ENCODE measurements around the gene WDPCP. TPM values are rescaled to one million over a fixed set of nuclear protein-coding genes. Genes with fewer than 3 reads are reported as not detected.

WDPCP gene
- total RNA-seq, 4 donors from 2014 or later, result 7.2 to 47.3 (median 13.0) TPM

DNA sequence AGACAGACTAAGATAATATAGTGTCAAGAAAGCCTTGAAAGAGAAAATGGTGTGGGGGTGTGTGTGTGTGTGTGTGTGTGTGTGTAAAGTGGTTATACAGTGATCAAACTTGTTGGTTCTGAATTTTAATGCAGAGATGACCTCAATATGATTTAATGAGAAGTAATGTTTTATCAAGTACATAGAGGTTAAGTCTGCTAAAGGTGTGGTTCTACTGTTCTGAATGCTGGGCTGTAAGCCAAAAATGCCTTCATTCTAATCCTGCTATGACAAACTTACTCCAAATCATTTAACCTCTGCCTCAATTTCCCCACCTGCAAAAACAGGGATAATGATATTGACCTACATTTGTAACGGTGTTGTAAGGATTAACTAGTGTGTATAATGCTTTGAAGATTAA, 87.9 kb downstream of the WDPCP start:
- in situ Hi-C loops (cut with MboI; ENCODE audit: low sequenced_read_pairs in 4 of 4), result no loop called here

DNA sequence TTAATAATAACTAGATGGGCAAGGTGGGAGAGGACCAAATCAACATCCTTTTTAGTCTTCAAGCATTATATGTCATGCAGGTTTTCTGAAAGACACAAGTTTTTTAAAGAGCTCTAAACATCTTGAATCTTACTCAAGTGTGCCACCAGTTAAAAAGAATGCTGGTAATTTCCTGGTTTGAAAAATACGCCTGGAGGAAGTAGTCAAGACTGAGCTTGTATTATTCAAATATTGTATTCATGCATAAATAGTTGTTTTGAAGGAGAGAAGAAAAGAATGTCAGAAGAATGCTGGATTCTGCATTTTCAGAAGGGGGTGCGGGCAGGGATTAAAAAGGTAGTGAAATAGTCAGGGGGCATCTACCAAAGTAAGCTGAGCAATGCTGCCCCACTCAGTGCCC, 90.7 kb downstream of the WDPCP start:
- Histone ChIP-seq H3K27ac (no peak overlapping the region), H3K9me3 (no peaks in the 10 kb centered on the region), H3K36me3 (no peaks in the 10 kb centered on the region), H3K4me1 (no peaks in the 10 kb centered on the region), H3K27me3 (no peaks in the 10 kb centered on the region), H3K4me3 (no peak overlapping the region)
- DNase-seq (no peak), ATAC-seq (no peak)
- TF ChIP-seq POLR2A (IDR thresholded peaks at IDR 0.05), result no peak
- TF ChIP-seq, protein P1, sequence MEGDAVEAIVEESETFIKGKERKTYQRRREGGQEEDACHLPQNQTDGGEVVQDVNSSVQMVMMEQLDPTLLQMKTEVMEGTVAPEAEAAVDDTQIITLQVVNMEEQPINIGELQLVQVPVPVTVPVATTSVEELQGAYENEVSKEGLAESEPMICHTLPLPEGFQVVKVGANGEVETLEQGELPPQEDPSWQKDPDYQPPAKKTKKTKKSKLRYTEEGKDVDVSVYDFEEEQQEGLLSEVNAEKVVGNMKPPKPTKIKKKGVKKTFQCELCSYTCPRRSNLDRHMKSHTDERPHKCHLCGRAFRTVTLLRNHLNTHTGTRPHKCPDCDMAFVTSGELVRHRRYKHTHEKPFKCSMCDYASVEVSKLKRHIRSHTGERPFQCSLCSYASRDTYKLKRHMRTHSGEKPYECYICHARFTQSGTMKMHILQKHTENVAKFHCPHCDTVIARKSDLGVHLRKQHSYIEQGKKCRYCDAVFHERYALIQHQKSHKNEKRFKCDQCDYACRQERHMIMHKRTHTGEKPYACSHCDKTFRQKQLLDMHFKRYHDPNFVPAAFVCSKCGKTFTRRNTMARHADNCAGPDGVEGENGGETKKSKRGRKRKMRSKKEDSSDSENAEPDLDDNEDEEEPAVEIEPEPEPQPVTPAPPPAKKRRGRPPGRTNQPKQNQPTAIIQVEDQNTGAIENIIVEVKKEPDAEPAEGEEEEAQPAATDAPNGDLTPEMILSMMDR (IDR thresholded peaks at IDR 0.05 in 4 of 5, conservative IDR thresholded peaks at IDR 0.05 in 1 of 5), result no peak
- intact Hi-C loops (cut with DNase I; ENCODE audit: low total_unique reads) (no loop called here), in situ Hi-C loops (cut with MboI; ENCODE audit: low sequenced_read_pairs in 4 of 4) (no loop called here)

More for the DNA sequence above, 87.9 kb downstream of the WDPCP start:
- no peaks in the 10 kb centered on the region for H3K36me3 ChIP-seq
- no peak for DNase-seq
- intact Hi-C loops (cut with DNase I; ENCODE audit: low total_unique reads), result no loop called here
- H3K9me3 ChIP-seq, result no peaks in the 10 kb centered on the region
- H3K4me3 ChIP-seq, result no peak overlapping the region
- no peak for TF ChIP-seq POLR2A (IDR thresholded peaks at IDR 0.05)
- TF ChIP-seq, protein P1 (IDR thresholded peaks at IDR 0.05 in 4 of 5, conservative IDR thresholded peaks at IDR 0.05 in 1 of 5), result no peak
- H3K27me3 ChIP-seq, result no peaks in the 10 kb centered on the region
- ATAC-seq, result no peak
- peaks cover 7 to 11% of the 10 kb centered on the region in 2 donors for H3K4me1 ChIP-seq
- H3K27ac ChIP-seq, result no peak overlapping the region

DNA sequence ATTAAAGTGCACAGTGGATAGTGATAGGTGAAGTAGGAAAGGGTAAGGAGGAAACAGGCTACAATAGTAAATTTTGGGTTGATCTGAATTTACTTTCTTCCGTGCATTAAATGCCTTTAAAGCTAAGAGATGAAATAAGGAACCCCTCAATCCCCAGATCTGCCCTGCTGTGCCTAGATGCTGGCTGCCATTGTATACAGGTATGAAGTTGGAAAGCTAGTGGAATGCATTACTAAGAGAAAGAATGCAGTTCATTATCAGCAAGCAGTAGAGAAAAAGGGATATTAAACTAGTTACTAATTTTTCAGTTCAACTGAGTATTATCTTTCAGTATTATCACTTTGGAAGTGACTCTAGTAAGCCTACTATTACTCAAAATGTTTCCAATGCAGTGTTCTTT, 93.3 kb downstream of the WDPCP start:
- no peaks in the 10 kb centered on the region for H3K27me3 ChIP-seq
- no peaks in the 10 kb centered on the region for H3K4me1 ChIP-seq
- no peak for ATAC-seq
- in situ Hi-C loops (cut with MboI; ENCODE audit: low sequenced_read_pairs in 4 of 4), result no loop called here
- no peaks in the 10 kb centered on the region for H3K36me3 ChIP-seq
- H3K27ac ChIP-seq, result no peak overlapping the region
- no peaks in the 10 kb centered on the region for H3K9me3 ChIP-seq
- intact Hi-C loops (cut with DNase I; ENCODE audit: low total_unique reads), result no loop called here
- no peak overlapping the region for H3K4me3 ChIP-seq
- DNase-seq, result no peak
- no peak for TF ChIP-seq POLR2A (IDR thresholded peaks at IDR 0.05)
- TF ChIP-seq, protein P1 (IDR thresholded peaks at IDR 0.05 in 4 of 5, conservative IDR thresholded peaks at IDR 0.05 in 1 of 5), result no peak

DNA sequence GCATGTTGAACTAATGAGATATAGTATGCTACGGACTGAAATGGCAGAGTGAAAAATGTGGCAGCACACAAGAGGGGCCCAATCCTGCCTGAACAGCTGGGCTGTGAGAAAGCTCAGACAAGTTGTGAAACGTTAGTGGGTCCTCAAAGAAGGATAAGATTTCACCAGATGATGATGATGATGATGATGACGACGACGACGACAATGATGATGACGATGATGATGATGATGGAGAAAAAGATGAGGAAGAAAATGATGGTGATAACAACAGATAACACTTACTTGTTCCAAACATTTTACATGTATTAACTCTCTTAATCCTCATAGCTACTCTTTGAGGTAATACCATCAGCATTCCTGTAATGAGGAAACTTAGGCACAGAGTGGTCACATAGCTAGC, 94.2 kb downstream of the WDPCP start:
- in situ Hi-C loops (cut with MboI; ENCODE audit: low sequenced_read_pairs in 4 of 4) (no loop called here), intact Hi-C loops (cut with DNase I; ENCODE audit: low total_unique reads) (no loop called here)
- ATAC-seq (no peak), DNase-seq (no peak)
- no peaks in the 10 kb centered on the region for H3K36me3 ChIP-seq
- TF ChIP-seq POLR2A (IDR thresholded peaks at IDR 0.05), result no peak
- TF ChIP-seq, protein P1 (IDR thresholded peaks at IDR 0.05 in 4 of 5, conservative IDR thresholded peaks at IDR 0.05 in 1 of 5), result no peak
- no peaks in the 10 kb centered on the region for H3K4me1 ChIP-seq
- no peak overlapping the region for H3K27ac ChIP-seq
- H3K9me3 ChIP-seq, result no peaks in the 10 kb centered on the region
- no peaks in the 10 kb centered on the region for H3K27me3 ChIP-seq
- H3K4me3 ChIP-seq, result no peak overlapping the region

DNA sequence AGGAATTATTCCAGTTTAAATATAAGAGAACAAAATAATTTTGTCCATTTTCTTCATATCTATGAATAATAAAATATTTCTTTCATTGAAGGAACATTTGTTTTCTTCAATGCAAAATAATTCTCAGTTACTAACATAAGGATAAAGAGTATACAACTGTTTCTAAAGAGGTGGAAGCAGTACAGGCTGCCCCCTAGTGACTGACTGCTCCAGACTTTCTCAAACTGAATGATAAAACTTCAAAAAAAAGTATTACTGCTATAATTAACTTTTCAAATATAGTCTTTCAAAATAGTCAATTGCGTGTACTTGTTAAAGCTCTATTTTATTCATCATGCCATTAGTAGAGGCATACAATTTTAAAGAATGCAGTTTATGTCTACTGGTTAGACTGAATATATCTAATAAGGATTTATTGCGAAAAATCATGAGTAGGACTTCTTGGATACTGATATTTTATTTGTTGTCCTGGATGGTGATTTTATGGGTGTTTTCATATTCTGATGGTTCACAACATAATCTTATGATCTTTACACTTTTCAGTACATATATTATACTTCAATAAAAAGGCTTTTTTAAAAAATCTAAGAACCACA, 100.1 kb downstream of the WDPCP start:
- no peak overlapping the region for H3K4me3 ChIP-seq
- no peak for DNase-seq
- H3K27ac ChIP-seq, result no peak overlapping the region
- H3K36me3 ChIP-seq, result peaks cover 0 to 4% of the 10 kb centered on the region in 2 donors
- H3K4me1 ChIP-seq, result no peaks in the 10 kb centered on the region
- in situ Hi-C loops (cut with MboI; ENCODE audit: low sequenced_read_pairs in 4 of 4) (no loop called here), intact Hi-C loops (cut with DNase I; ENCODE audit: low total_unique reads) (no loop called here)
- H3K27me3 ChIP-seq, result no peaks in the 10 kb centered on the region
- no peak for TF ChIP-seq POLR2A (IDR thresholded peaks at IDR 0.05)
- TF ChIP-seq, protein P1 (IDR thresholded peaks at IDR 0.05 in 4 of 5, conservative IDR thresholded peaks at IDR 0.05 in 1 of 5), result peak in 3 of 5 experiments; percentile 7 to 45 (median 22)
- H3K9me3 ChIP-seq, result no peaks in the 10 kb centered on the region
- ATAC-seq, result no peak

All from gastrocnemius medialis (tissue), 4 donors.